ENCODE measurements around the gene LEAP2. TPM values are rescaled to one million over a fixed set of nuclear protein-coding genes. Genes with fewer than 3 reads are reported as not detected.

LEAP2 gene
- total RNA-seq, 1 experiment from 2014 or later = 4.5 TPM

DNA sequence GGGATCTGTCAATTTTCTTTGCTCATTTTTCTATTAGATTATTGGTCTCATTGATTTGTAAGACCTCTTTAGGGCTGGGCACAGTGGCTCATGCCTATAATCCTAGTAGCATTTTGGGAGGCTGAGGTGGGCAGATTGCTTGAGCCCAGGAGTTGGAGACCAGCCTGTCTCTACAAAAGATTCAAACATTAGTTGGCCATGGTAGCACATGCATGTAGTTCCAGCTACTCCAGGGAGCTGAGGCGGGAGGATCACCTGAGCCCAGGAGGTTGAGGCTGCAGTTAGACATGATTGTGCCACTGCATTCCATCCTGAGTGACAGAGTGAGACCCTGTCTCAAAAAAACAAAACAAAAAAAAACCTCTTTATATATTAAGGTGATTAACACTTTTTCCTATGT lies 36.6 kb upstream of the LEAP2 start:
- ChIA-PET CTCF (no interaction called here), POLR2A (ENCODE audit: unreplicated experiment) (interaction anchor here (0.6 kb wide), 1 partner anchor 341 kb away, joined by 5 read pairs; no protein-coding TSS in a partner anchor)
- Histone ChIP-seq H4K20me1 (ENCODE audit: insufficient read depth) (no peaks in the 10 kb centered on the region), H3K9me3 (ENCODE audit: insufficient read depth, low read depth) (no peaks in the 10 kb centered on the region), H3K4me2 (peak overlapping the region; percentile 54; the same call in 1 of the 2 replicates), H3K79me2 (ENCODE audit: low read depth) (no peaks in the 10 kb centered on the region), H3K4me1 (replicated peaks; ENCODE audit: insufficient read depth) (peaks cover 59% of the 10 kb centered on the region), H3K36me3 (ENCODE audit: low read depth) (no peaks in the 10 kb centered on the region), H3K4me3 (no peak overlapping the region), H3K27me3 (ENCODE audit: insufficient read depth, low read depth) (no peaks in the 10 kb centered on the region), H3F3A (ENCODE audit: insufficient read depth, low read depth) (peaks cover 53% of the 10 kb centered on the region), H2AFZ (no peak overlapping the region), H3K27ac (peak overlapping the region; percentile 90), H3K9me2 (ENCODE audit: insufficient read depth) (no peaks in the 10 kb centered on the region)
- BruUV-seq (replicated peaks) = no TSS peak
- no peak for TF ChIP-seq EZH2 (IDR thresholded peaks at IDR 0.05; ENCODE audit: low read depth)
- TF ChIP-seq, protein P1, sequence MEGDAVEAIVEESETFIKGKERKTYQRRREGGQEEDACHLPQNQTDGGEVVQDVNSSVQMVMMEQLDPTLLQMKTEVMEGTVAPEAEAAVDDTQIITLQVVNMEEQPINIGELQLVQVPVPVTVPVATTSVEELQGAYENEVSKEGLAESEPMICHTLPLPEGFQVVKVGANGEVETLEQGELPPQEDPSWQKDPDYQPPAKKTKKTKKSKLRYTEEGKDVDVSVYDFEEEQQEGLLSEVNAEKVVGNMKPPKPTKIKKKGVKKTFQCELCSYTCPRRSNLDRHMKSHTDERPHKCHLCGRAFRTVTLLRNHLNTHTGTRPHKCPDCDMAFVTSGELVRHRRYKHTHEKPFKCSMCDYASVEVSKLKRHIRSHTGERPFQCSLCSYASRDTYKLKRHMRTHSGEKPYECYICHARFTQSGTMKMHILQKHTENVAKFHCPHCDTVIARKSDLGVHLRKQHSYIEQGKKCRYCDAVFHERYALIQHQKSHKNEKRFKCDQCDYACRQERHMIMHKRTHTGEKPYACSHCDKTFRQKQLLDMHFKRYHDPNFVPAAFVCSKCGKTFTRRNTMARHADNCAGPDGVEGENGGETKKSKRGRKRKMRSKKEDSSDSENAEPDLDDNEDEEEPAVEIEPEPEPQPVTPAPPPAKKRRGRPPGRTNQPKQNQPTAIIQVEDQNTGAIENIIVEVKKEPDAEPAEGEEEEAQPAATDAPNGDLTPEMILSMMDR (conservative IDR thresholded peaks at IDR 0.05) = no peak
- intact Hi-C loops (cut with micrococcal nuclease; ENCODE audit: unreplicated experiment) = no loop called here
- no peak for DNase-seq

DNA sequence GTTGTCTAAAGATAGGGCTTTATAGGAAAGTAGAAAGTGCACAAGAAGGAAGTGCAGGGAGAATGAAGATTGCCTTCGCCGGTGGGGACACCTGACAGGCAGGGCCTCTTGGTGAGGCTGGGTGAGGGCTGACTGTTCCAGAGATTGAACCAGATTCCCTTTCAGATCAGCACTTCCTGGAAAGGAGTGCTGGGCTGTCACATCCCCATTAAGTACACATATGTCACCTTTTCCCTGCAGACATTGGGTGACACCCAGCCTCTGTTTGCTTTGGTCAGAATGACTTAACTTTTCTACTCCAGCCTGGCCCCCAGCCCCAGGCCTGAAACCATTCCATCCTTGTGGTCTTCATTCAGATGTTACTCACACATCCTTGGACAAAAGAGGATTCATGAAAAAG lies 35.6 kb upstream of the LEAP2 start:
- POLR2A ChIA-PET (ENCODE audit: unreplicated experiment) = interaction anchor here (0.7 kb wide), 1 partner anchor 125 kb away, joined by 3 read pairs; the partner anchor contains the start of gene AFF4
- Histone ChIP-seq H2AFZ (peak overlapping the region; percentile 1; the same call in 1 of the 2 replicates), H4K20me1 (ENCODE audit: insufficient read depth) (no peaks in the 10 kb centered on the region), H3K4me1 (replicated peaks; ENCODE audit: insufficient read depth) (peaks cover 59% of the 10 kb centered on the region), H3K9me3 (ENCODE audit: insufficient read depth, low read depth) (no peaks in the 10 kb centered on the region), H3K4me3 (peak overlapping the region; percentile 25; the same call in 1 of the 2 replicates), H3K4me2 (peak overlapping the region; percentile 54), H3K9me2 (ENCODE audit: insufficient read depth) (no peaks in the 10 kb centered on the region), H3K27ac (peak overlapping the region; percentile 90), H3K27me3 (ENCODE audit: insufficient read depth, low read depth) (no peaks in the 10 kb centered on the region), H3K36me3 (ENCODE audit: low read depth) (no peaks in the 10 kb centered on the region), H3K79me2 (ENCODE audit: low read depth) (no peaks in the 10 kb centered on the region), H3F3A (ENCODE audit: insufficient read depth, low read depth) (peaks cover 53% of the 10 kb centered on the region)
- DNase-seq = peak; percentile 38 to 84
- intact Hi-C loops (cut with micrococcal nuclease; ENCODE audit: unreplicated experiment) = no loop called here
- CTCF ChIA-PET = no interaction called here
- TF ChIP-seq EZH2 (IDR thresholded peaks at IDR 0.05; ENCODE audit: low read depth) = no peak
- TF ChIP-seq, protein P1 (conservative IDR thresholded peaks at IDR 0.05) = no peak
- BruUV-seq (replicated peaks) = no TSS peak

DNA sequence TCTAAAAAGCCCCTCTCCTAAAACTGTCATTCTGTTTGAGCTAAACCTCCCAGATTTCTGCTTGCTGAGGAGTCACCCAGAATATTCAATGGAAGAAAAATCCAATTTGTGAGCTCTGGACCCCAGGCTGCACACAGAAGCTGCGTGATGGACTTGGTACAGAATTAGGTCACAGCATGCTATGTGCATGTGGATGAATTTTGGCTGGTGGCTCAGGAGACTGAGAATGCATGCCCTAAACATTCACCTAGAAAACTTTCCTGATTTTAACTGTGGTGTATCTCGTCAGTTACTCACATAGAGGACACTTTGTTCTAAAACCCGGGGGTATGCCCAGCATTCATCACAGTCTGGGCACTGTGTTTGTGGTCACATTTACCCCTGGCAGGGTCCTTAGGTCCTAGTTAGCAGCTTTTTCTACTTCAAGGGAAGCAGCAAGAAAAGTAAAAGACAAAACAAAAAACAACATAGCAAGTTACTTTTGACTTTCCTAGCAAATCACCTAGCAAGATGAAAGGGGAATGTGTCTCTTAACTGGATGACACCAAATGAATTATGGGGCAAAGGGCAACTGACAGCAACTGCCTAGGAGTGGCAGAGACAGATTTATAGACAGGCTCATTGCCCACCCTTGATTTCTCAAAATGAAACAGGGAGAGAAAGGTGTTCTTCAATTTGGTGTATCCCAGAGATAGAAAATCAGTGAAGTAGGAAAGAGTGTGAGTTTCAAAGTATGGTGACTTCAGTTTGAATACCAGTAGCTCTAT lies 34.8 kb upstream of the LEAP2 start:
- ChIA-PET POLR2A (ENCODE audit: unreplicated experiment) (interaction anchor here (0.7 kb wide), 1 partner anchor 125 kb away, joined by 3 read pairs; the partner anchor contains the start of gene AFF4), CTCF (no interaction called here)

More for the DNA sequence above, 34.8 kb upstream of the LEAP2 start:
- peaks cover 53% of the 10 kb centered on the region for H3F3A ChIP-seq (ENCODE audit: insufficient read depth, low read depth)
- no peaks in the 10 kb centered on the region for H3K9me3 ChIP-seq (ENCODE audit: insufficient read depth, low read depth)
- peaks cover 59% of the 10 kb centered on the region for H3K4me1 ChIP-seq (replicated peaks; ENCODE audit: insufficient read depth)
- H2AFZ ChIP-seq = no peak overlapping the region
- no peaks in the 10 kb centered on the region for H3K79me2 ChIP-seq (ENCODE audit: low read depth)
- no peaks in the 10 kb centered on the region for H3K27me3 ChIP-seq (ENCODE audit: insufficient read depth, low read depth)
- peak overlapping the region; percentile 54 for H3K4me2 ChIP-seq
- TF ChIP-seq, protein P1 (conservative IDR thresholded peaks at IDR 0.05) = no peak
- TF ChIP-seq EZH2 (IDR thresholded peaks at IDR 0.05; ENCODE audit: low read depth) = no peak
- intact Hi-C loops (cut with micrococcal nuclease; ENCODE audit: unreplicated experiment) = no loop called here
- H3K36me3 ChIP-seq (ENCODE audit: low read depth) = no peaks in the 10 kb centered on the region
- H3K27ac ChIP-seq = peak overlapping the region; percentile 90
- no peaks in the 10 kb centered on the region for H3K9me2 ChIP-seq (ENCODE audit: insufficient read depth)
- H3K4me3 ChIP-seq = no peak overlapping the region
- DNase-seq = no peak
- BruUV-seq (replicated peaks) = TSS peak; percentile 77
- no peaks in the 10 kb centered on the region for H4K20me1 ChIP-seq (ENCODE audit: insufficient read depth)
